ENCODE measurements around the gene RHBDL1. TPM values are rescaled to one million over a fixed set of nuclear protein-coding genes. Genes with fewer than 3 reads are reported as not detected.

RHBDL1 gene
- total RNA-seq, 4 donors from 2014 or later = 1.2 to 8.9 (median 3.9) TPM

DNA sequence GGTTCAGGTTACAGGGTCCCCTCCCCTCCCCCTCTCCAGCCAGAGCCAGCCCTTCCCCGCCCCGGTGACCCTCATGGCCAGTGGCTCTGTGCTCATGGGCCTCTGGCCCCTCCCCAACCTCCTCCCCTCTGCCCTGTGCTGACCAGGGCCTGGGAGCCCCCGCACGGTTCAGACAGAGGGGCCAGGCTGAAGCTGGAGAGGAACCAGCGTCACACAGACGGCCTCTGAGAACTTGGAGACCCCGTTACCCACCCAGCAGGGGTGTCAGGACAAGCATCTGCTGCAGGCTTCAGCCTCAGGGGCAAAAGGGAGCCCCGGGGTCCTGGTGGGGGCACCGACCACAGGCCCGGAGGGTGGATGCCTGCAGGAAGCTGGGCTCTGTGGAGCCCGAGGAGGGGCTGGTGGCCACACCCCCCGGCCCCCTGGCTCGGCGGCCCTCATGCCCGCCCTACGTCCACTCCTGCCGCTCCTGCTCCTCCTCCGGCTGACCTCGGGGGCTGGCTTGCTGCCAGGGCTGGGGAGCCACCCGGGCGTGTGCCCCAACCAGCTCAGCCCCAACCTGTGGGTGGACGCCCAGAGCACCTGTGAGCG, 44.6 kb upstream of the RHBDL1 start, which contains the start of gene WFIKKN1:
WFIKKN1 (plus strand) TSS at position 171 of the 591 bp plus-strand sequence; CDS start at position 440, 269 bp downstream.
- WGBS = no CpG with 5 or more reads among the region's 23 CpGs
- DNase-seq (ENCODE audit: low spot score in 2 of 2) = peak in 1 of 2 donors; percentile 72
- peaks cover 42% of the 10 kb centered on the region for H3K4me1 ChIP-seq
- TF ChIP-seq POLR2A (IDR thresholded peaks at IDR 0.05) (no peak), EP300 (IDR thresholded peaks at IDR 0.05) (no peak), POLR2AphosphoS5 (IDR thresholded peaks at IDR 0.05) (no peak)
- TF ChIP-seq, protein P1, sequence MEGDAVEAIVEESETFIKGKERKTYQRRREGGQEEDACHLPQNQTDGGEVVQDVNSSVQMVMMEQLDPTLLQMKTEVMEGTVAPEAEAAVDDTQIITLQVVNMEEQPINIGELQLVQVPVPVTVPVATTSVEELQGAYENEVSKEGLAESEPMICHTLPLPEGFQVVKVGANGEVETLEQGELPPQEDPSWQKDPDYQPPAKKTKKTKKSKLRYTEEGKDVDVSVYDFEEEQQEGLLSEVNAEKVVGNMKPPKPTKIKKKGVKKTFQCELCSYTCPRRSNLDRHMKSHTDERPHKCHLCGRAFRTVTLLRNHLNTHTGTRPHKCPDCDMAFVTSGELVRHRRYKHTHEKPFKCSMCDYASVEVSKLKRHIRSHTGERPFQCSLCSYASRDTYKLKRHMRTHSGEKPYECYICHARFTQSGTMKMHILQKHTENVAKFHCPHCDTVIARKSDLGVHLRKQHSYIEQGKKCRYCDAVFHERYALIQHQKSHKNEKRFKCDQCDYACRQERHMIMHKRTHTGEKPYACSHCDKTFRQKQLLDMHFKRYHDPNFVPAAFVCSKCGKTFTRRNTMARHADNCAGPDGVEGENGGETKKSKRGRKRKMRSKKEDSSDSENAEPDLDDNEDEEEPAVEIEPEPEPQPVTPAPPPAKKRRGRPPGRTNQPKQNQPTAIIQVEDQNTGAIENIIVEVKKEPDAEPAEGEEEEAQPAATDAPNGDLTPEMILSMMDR (IDR thresholded peaks at IDR 0.05) = no peak
- peaks cover 50% of the 10 kb centered on the region for H3K36me3 ChIP-seq
- no peaks in the 10 kb centered on the region for H3K9me3 ChIP-seq
- H3K27ac ChIP-seq = no peak within 1 kb of the TSS
- H3K27me3 ChIP-seq = no peaks in the 10 kb centered on the region
- H3K4me3 ChIP-seq = no peak within 1 kb of the TSS

DNA sequence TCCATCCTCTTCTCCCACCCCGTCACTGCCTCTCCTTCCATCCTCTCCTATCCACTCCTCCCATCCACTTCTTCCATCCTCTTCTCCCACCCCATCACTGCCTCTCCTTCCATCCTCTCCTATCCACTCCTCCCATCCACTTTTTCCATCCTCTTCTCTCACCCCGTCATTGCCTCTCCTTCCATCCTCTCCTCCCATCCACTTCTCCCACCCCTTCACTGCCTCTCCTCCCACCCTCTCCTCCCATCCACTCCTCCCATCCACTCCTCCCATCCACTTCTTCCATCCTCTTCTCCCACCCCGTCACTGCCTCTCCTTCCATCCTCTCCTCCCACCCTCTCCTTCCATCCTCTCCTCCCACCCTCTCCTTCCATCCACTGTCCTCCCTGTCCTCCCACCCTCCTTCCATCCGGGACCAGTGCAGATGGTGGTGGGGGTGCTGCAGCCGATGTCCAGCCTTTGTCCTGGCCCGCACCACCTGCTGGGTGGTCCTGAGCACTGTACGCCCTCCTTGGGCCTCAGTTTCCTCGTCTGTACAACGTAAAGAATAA, 43.6 kb upstream of the RHBDL1 start:
- Histone ChIP-seq H3K4me1 (peaks cover 41% of the 10 kb centered on the region), H3K36me3 (peaks cover 40% of the 10 kb centered on the region)
- 57% methylated on average over 9 of the region's 9 CpGs for WGBS

DNA sequence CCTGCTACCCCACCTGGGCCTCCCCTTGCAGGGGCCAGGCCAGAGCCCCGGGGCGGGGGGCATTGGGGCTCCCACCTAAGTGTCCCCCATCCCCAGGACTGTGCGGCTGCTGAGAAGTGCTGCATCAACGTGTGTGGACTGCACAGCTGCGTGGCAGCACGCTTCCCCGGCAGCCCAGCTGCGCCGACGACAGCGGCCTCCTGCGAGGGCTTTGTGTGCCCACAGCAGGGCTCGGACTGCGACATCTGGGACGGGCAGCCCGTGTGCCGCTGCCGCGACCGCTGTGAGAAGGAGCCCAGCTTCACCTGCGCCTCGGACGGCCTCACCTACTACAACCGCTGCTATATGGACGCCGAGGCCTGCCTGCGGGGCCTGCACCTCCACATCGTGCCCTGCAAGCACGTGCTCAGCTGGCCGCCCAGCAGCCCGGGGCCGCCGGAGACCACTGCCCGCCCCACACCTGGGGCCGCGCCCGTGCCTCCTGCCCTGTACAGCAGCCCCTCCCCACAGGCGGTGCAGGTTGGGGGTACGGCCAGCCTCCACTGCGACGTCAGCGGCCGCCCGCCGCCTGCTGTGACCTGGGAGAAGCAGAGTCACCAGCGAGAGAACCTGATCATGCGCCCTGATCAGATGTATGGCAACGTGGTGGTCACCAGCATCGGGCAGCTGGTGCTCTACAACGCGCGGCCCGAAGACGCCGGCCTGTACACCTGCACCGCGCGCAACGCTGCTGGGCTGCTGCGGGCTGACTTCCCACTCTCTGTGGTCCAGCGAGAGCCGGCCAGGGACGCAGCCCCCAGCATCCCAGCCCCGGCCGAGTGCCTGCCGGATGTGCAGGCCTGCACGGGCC, 42.8 kb upstream of the RHBDL1 start:
- Histone ChIP-seq H3K9me3 (no peaks in the 10 kb centered on the region), H3K27me3 (no peaks in the 10 kb centered on the region), H3K27ac (no peak overlapping the region), H3K4me3 (no peak overlapping the region), H3K4me1 (peaks cover 43% of the 10 kb centered on the region), H3K36me3 (peaks cover 32% of the 10 kb centered on the region)
- TF ChIP-seq POLR2A (IDR thresholded peaks at IDR 0.05) = no peak
- TF ChIP-seq EP300 (IDR thresholded peaks at IDR 0.05) = no peak
- no peak for TF ChIP-seq POLR2AphosphoS5 (IDR thresholded peaks at IDR 0.05)
- TF ChIP-seq, protein P1 (IDR thresholded peaks at IDR 0.05) = no peak
- DNase-seq (ENCODE audit: low spot score in 2 of 2) = no peak
- 91% methylated on average over 17 of the region's 67 CpGs for WGBS

More for the DNA sequence above, 43.6 kb upstream of the RHBDL1 start:
- H3K27me3 ChIP-seq = no peaks in the 10 kb centered on the region
- H3K27ac ChIP-seq = no peak overlapping the region
- no peaks in the 10 kb centered on the region for H3K9me3 ChIP-seq
- DNase-seq (ENCODE audit: low spot score in 2 of 2) = no peak
- no peak overlapping the region for H3K4me3 ChIP-seq
- TF ChIP-seq POLR2A (IDR thresholded peaks at IDR 0.05) = no peak
- TF ChIP-seq EP300 (IDR thresholded peaks at IDR 0.05) = no peak

DNA sequence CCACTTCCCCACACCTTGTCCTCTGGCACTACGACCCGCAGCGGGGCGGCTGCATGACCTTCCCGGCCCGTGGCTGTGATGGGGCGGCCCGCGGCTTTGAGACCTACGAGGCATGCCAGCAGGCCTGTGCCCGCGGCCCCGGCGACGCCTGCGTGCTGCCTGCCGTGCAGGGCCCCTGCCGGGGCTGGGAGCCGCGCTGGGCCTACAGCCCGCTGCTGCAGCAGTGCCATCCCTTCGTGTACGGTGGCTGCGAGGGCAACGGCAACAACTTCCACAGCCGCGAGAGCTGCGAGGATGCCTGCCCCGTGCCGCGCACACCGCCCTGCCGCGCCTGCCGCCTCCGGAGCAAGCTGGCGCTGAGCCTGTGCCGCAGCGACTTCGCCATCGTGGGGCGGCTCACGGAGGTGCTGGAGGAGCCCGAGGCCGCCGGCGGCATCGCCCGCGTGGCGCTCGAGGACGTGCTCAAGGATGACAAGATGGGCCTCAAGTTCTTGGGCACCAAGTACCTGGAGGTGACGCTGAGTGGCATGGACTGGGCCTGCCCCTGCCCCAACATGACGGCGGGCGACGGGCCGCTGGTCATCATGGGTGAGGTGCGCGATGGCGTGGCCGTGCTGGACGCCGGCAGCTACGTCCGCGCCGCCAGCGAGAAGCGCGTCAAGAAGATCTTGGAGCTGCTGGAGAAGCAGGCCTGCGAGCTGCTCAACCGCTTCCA, 42.0 kb upstream of the RHBDL1 start:
- Histone ChIP-seq H3K36me3 (peaks cover 24% of the 10 kb centered on the region), H3K27ac (no peak overlapping the region), H3K4me1 (peaks cover 43% of the 10 kb centered on the region), H3K9me3 (no peaks in the 10 kb centered on the region), H3K27me3 (no peaks in the 10 kb centered on the region), H3K4me3 (no peak overlapping the region)
- DNase-seq (ENCODE audit: low spot score in 2 of 2) = no peak
- TF ChIP-seq EP300 (IDR thresholded peaks at IDR 0.05) (no peak), POLR2A (IDR thresholded peaks at IDR 0.05) (no peak), POLR2AphosphoS5 (IDR thresholded peaks at IDR 0.05) (no peak)
- TF ChIP-seq, protein P1 (IDR thresholded peaks at IDR 0.05) = no peak
- WGBS = 94% methylated on average over 42 of the region's 74 CpGs

DNA sequence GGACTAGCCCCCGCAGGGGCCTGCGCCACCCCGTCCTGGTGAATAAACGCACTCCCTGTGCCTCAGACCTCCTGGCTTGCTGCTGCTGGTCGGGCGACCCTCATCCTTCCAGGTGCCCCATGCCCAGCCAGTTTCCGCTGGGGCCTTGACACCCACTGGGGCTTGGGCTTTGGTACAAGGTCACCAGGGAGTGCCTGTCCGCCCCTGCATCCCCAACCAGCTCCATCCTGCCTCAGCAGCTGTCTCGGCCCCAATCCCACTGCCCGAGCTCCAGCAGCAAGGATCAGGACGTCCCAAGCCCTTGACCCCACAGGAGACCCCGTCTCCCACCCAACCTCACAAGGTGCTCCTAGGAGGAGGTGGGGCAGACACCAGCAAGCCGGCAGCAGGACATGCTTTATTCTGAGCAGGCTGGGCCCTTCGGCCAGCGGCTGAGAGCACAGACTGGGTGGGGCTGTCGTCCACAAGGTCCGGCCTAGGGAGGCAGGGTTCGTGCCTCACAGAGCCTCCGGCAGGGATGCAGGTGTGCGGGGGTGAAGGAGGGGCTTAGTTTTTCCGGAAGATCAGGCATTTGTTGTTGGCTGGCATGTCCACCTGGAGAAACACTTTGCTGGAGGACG, 41.3 kb upstream of the RHBDL1 start:
- H3K4me3 ChIP-seq = no peak overlapping the region
- H3K4me1 ChIP-seq = peaks cover 43% of the 10 kb centered on the region
- no peaks in the 10 kb centered on the region for H3K9me3 ChIP-seq
- 91% methylated on average over 15 of the region's 22 CpGs for WGBS
- no peak overlapping the region for H3K27ac ChIP-seq
- no peaks in the 10 kb centered on the region for H3K27me3 ChIP-seq
- DNase-seq (ENCODE audit: low spot score in 2 of 2) = no peak
- H3K36me3 ChIP-seq = peaks cover 19% of the 10 kb centered on the region
- TF ChIP-seq, protein P1 (IDR thresholded peaks at IDR 0.05) = no peak
- TF ChIP-seq EP300 (IDR thresholded peaks at IDR 0.05) (no peak), POLR2AphosphoS5 (IDR thresholded peaks at IDR 0.05) (no peak), POLR2A (IDR thresholded peaks at IDR 0.05) (no peak)
